HEK293T (cell line): ENCODE results near the gene DIP2A.

ENCODE experiments used
- CTBP1 ChIP-seq: fragments of 450-650 bp; IDR thresholded peaks from 2 replicates; pipeline ENCODE4 v1.6.1; 2016; ENCODE audit warnings: borderline replicate concordance
- ELF4 ChIP-seq: fragments of 450-650 bp; IDR thresholded peaks from 2 replicates; pipeline ENCODE4 v1.6.1; 2017; ENCODE audit warnings: antibody characterized with exemption
- FOXA1 ChIP-seq: fragments of 450-650 bp; IDR thresholded peaks from 2 replicates; pipeline ENCODE4 v1.6.1; 2016; ENCODE audit warnings: mild to moderate bottlenecking
- FOXK2 ChIP-seq: fragments of 450-650 bp; IDR thresholded peaks from 2 replicates; pipeline ENCODE4 v1.6.1; 2016; ENCODE audit warnings: mild to moderate bottlenecking
- NFRKB ChIP-seq: fragments of 450-650 bp; IDR thresholded peaks from 2 replicates; pipeline ENCODE4 v1.6.1; 2016; ENCODE audit warnings: mild to moderate bottlenecking, moderate library complexity
- SP1 ChIP-seq: fragments of 450-650 bp; IDR thresholded peaks from 2 replicates; pipeline ENCODE4 v1.6.1; 2017
- SUZ12 ChIP-seq: fragments of 450-650 bp; IDR thresholded peaks from 2 replicates; pipeline ENCODE4 v1.6.1; 2016; ENCODE audit warnings: mild to moderate bottlenecking

DNA sequence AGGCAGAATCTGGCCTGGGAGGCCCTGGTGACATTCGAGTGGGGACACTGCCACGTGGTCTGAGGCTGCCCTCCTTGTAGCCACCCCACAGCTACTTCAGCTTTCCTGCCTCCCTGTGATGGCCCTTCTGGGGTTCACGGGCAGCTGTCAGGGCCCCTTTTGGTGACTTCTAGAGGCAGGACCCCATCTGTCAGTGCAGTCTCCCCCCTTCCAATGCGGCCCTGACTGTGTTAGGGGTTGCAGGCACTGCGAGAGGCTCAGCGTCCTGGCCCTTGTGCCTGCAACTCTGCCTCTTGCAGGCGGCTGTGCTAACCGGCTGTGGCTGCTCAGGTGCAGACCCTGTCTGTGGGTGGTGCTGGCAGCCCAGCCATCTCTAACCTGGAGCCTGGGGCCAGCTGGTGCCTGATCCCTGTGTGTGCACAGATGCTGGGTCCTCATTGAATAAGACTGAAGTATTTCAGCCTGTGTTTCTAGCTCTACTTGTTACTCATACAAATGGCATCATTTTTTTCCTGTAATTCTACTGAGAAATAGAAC is 84.0 kb downstream of the DIP2A start:
- TF ChIP-seq FOXA1 (no peak), NFRKB (no peak), SP1 (no peak), FOXK2 (no peak), SUZ12 (no peak), CTBP1 (no peak), ELF4 (no peak)
